ENCODE results near the gene DPYD. TPM values are rescaled to one million over a fixed set of nuclear protein-coding genes. Genes with fewer than 3 reads are reported as not detected.

The DPYD gene
- total RNA-seq, 1 experiment from 2014 or later: 0.46 TPM

DNA sequence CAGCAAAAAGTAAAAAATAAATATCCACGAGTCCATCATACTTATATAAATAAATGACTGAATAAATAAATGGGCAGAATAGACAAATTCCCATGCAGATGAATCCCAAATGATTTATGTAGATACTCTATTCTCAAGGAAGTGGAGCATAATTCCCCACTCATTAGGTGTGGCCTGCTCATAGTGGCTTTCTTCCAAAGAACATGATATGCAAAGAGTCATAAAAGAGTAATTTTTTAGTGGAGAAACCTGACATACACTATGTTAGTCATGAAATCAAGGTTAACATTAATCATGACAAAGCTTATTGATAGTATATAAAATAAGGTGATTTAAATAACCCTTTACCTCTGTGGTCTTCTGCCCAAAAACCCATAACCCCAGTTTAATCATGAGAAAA is 298.9 kb downstream of the DPYD start:
- DNase-seq (ENCODE audit: low spot score): no peak
- Mint-ChIP-seq H3K27ac (no peak overlapping the region), H3K9me3 (peaks cover 5% of the 10 kb centered on the region; the same call in 1 of the 2 replicates)

More for the DNA sequence above, 298.9 kb downstream of the DPYD start:
- TF ChIP-seq ZNF671 (CRISPR knock-in tag; IDR thresholded peaks at IDR 0.05) (no peak), ZNF416 (CRISPR knock-in tag; IDR thresholded peaks at IDR 0.05) (no peak), HMGA2 (CRISPR knock-in tag; IDR thresholded peaks at IDR 0.05) (no peak), ESRRA (CRISPR knock-in tag; IDR thresholded peaks at IDR 0.05; ENCODE audit: borderline replicate concordance) (no peak), NR2C2 (CRISPR knock-in tag; IDR thresholded peaks at IDR 0.05) (no peak), NFYB (CRISPR knock-in tag; conservative IDR thresholded peaks at IDR 0.05; ENCODE audit: low read depth) (no peak), IRF2 (CRISPR knock-in tag; IDR thresholded peaks at IDR 0.05; ENCODE audit: borderline replicate concordance, low read depth) (no peak), NR1H2 (CRISPR knock-in tag; IDR thresholded peaks at IDR 0.05) (no peak), PRRX2 (CRISPR knock-in tag; IDR thresholded peaks at IDR 0.05) (no peak)
- TF ChIP-seq, protein P1, sequence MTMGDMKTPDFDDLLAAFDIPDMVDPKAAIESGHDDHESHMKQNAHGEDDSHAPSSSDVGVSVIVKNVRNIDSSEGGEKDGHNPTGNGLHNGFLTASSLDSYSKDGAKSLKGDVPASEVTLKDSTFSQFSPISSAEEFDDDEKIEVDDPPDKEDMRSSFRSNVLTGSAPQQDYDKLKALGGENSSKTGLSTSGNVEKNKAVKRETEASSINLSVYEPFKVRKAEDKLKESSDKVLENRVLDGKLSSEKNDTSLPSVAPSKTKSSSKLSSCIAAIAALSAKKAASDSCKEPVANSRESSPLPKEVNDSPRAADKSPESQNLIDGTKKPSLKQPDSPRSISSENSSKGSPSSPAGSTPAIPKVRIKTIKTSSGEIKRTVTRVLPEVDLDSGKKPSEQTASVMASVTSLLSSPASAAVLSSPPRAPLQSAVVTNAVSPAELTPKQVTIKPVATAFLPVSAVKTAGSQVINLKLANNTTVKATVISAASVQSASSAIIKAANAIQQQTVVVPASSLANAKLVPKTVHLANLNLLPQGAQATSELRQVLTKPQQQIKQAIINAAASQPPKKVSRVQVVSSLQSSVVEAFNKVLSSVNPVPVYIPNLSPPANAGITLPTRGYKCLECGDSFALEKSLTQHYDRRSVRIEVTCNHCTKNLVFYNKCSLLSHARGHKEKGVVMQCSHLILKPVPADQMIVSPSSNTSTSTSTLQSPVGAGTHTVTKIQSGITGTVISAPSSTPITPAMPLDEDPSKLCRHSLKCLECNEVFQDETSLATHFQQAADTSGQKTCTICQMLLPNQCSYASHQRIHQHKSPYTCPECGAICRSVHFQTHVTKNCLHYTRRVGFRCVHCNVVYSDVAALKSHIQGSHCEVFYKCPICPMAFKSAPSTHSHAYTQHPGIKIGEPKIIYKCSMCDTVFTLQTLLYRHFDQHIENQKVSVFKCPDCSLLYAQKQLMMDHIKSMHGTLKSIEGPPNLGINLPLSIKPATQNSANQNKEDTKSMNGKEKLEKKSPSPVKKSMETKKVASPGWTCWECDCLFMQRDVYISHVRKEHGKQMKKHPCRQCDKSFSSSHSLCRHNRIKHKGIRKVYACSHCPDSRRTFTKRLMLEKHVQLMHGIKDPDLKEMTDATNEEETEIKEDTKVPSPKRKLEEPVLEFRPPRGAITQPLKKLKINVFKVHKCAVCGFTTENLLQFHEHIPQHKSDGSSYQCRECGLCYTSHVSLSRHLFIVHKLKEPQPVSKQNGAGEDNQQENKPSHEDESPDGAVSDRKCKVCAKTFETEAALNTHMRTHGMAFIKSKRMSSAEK (CRISPR knock-in tag; IDR thresholded peaks at IDR 0.05; ENCODE audit: borderline replicate concordance): no peak
- TF ChIP-seq, protein P2, sequence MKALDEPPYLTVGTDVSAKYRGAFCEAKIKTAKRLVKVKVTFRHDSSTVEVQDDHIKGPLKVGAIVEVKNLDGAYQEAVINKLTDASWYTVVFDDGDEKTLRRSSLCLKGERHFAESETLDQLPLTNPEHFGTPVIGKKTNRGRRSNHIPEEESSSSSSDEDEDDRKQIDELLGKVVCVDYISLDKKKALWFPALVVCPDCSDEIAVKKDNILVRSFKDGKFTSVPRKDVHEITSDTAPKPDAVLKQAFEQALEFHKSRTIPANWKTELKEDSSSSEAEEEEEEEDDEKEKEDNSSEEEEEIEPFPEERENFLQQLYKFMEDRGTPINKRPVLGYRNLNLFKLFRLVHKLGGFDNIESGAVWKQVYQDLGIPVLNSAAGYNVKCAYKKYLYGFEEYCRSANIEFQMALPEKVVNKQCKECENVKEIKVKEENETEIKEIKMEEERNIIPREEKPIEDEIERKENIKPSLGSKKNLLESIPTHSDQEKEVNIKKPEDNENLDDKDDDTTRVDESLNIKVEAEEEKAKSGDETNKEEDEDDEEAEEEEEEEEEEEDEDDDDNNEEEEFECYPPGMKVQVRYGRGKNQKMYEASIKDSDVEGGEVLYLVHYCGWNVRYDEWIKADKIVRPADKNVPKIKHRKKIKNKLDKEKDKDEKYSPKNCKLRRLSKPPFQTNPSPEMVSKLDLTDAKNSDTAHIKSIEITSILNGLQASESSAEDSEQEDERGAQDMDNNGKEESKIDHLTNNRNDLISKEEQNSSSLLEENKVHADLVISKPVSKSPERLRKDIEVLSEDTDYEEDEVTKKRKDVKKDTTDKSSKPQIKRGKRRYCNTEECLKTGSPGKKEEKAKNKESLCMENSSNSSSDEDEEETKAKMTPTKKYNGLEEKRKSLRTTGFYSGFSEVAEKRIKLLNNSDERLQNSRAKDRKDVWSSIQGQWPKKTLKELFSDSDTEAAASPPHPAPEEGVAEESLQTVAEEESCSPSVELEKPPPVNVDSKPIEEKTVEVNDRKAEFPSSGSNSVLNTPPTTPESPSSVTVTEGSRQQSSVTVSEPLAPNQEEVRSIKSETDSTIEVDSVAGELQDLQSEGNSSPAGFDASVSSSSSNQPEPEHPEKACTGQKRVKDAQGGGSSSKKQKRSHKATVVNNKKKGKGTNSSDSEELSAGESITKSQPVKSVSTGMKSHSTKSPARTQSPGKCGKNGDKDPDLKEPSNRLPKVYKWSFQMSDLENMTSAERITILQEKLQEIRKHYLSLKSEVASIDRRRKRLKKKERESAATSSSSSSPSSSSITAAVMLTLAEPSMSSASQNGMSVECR (CRISPR knock-in tag; IDR thresholded peaks at IDR 0.05; ENCODE audit: borderline replicate concordance): no peak
- TF ChIP-seq, protein P3, sequence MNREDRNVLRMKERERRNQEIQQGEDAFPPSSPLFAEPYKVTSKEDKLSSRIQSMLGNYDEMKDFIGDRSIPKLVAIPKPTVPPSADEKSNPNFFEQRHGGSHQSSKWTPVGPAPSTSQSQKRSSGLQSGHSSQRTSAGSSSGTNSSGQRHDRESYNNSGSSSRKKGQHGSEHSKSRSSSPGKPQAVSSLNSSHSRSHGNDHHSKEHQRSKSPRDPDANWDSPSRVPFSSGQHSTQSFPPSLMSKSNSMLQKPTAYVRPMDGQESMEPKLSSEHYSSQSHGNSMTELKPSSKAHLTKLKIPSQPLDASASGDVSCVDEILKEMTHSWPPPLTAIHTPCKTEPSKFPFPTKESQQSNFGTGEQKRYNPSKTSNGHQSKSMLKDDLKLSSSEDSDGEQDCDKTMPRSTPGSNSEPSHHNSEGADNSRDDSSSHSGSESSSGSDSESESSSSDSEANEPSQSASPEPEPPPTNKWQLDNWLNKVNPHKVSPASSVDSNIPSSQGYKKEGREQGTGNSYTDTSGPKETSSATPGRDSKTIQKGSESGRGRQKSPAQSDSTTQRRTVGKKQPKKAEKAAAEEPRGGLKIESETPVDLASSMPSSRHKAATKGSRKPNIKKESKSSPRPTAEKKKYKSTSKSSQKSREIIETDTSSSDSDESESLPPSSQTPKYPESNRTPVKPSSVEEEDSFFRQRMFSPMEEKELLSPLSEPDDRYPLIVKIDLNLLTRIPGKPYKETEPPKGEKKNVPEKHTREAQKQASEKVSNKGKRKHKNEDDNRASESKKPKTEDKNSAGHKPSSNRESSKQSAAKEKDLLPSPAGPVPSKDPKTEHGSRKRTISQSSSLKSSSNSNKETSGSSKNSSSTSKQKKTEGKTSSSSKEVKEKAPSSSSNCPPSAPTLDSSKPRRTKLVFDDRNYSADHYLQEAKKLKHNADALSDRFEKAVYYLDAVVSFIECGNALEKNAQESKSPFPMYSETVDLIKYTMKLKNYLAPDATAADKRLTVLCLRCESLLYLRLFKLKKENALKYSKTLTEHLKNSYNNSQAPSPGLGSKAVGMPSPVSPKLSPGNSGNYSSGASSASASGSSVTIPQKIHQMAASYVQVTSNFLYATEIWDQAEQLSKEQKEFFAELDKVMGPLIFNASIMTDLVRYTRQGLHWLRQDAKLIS (CRISPR knock-in tag; IDR thresholded peaks at IDR 0.05; ENCODE audit: borderline replicate concordance): no peak
- TF ChIP-seq, protein P4, sequence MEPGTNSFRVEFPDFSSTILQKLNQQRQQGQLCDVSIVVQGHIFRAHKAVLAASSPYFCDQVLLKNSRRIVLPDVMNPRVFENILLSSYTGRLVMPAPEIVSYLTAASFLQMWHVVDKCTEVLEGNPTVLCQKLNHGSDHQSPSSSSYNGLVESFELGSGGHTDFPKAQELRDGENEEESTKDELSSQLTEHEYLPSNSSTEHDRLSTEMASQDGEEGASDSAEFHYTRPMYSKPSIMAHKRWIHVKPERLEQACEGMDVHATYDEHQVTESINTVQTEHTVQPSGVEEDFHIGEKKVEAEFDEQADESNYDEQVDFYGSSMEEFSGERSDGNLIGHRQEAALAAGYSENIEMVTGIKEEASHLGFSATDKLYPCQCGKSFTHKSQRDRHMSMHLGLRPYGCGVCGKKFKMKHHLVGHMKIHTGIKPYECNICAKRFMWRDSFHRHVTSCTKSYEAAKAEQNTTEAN (CRISPR knock-in tag; IDR thresholded peaks at IDR 0.05): no peak
- TF ChIP-seq, protein P5, sequence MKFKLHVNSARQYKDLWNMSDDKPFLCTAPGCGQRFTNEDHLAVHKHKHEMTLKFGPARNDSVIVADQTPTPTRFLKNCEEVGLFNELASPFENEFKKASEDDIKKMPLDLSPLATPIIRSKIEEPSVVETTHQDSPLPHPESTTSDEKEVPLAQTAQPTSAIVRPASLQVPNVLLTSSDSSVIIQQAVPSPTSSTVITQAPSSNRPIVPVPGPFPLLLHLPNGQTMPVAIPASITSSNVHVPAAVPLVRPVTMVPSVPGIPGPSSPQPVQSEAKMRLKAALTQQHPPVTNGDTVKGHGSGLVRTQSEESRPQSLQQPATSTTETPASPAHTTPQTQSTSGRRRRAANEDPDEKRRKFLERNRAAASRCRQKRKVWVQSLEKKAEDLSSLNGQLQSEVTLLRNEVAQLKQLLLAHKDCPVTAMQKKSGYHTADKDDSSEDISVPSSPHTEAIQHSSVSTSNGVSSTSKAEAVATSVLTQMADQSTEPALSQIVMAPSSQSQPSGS (CRISPR knock-in tag; IDR thresholded peaks at IDR 0.05; ENCODE audit: borderline replicate concordance, low read depth): no peak
- TF ChIP-seq, protein P6, sequence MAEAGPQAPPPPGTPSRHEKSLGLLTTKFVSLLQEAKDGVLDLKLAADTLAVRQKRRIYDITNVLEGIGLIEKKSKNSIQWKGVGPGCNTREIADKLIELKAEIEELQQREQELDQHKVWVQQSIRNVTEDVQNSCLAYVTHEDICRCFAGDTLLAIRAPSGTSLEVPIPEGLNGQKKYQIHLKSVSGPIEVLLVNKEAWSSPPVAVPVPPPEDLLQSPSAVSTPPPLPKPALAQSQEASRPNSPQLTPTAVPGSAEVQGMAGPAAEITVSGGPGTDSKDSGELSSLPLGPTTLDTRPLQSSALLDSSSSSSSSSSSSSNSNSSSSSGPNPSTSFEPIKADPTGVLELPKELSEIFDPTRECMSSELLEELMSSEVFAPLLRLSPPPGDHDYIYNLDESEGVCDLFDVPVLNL (CRISPR knock-in tag; IDR thresholded peaks at IDR 0.05; ENCODE audit: borderline replicate concordance, low read depth): no peak
- Mint-ChIP-seq H3K36me3 (no peaks in the 10 kb centered on the region), H3K4me3 (no peak overlapping the region), H3K4me1 (peaks cover 12% of the 10 kb centered on the region), H3K27me3 (ENCODE audit: low read depth) (no peaks in the 10 kb centered on the region)
- no peak for ATAC-seq
- CTCF ChIA-PET: no interaction called here
- POLR2A ChIA-PET: no interaction called here

Data from WTC11 (cell line).